ENCODE measurements around the gene GADD45GIP1.
A peak's percentile ranks its signal among the peaks of the same experiment; 100 is the strongest.

Gene GADD45GIP1

DNA sequence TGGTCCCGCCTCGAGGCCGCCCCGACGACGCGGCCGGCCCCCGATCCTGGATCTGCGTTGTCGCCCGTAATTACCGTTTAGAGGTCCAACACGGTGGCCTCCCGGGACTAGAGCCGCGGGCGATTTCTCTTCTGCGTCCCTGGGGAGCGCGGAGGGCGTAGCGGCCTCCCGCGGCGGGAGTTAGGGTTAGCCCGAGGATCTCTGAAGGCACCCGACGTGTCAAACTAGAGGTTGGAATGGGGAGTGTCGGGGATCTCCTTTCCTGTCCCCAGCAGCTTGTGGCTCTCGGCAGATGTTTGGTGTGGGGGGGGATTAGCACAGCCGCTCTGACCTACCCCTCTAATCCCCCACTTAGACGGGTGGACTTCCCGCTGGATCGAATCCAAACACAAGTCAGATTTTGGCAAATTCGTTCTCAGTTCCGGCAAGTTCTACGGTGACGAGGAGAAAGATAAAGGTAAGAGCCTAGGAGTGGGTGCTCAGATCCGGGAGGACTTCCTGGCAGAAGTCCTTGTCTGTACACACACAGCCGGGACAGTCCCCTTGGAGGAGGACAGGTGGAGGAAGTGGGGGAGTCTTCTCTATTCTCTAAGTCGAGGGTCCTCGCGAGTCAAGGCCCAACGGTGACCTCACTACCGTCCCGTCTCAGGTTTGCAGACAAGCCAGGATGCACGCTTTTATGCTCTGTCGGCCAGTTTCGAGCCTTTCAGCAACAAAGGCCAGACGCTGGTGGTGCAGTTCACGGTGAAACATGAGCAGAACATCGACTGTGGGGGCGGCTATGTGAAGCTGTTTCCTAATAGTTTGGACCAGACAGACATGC lies 18.0 kb downstream of the GADD45GIP1 start:
- Histone ChIP-seq H3K4me3 (ENCODE audit: insufficient read depth in 1 of 2, low read depth in 1 of 2, low read length in 2 of 2) (peak overlapping the region; percentile 98 to 99), H3K14ac (ENCODE audit: low read length in 2 of 2) (peak overlapping the region; percentile 98), H4K91ac (ENCODE audit: low read length) (peak overlapping the region; percentile 97), H3K9ac (ENCODE audit: low read length) (peak overlapping the region; percentile 97), H2BK12ac (ENCODE audit: low read length in 2 of 2) (peak overlapping the region in 1 of 2 experiments; percentile 10), H3K23ac (ENCODE audit: low read length in 2 of 2) (peak overlapping the region in 1 of 2 experiments; percentile 66), H3K4me2 (ENCODE audit: low read length, poor library complexity, severe bottlenecking) (peak overlapping the region; percentile 70), H3K79me1 (replicated peaks; ENCODE audit: low read length, poor library complexity, severe bottlenecking) (no peaks in the 10 kb centered on the region), H3K9me3 (ENCODE audit: control insufficient read depth, low read length) (no peaks in the 10 kb centered on the region), H2AFZ (ENCODE audit: low read depth, low read length) (no peak overlapping the region), H3K18ac (ENCODE audit: low read depth in 1 of 2, low read length in 2 of 2) (peak overlapping the region; percentile 88 to 99), H4K8ac (ENCODE audit: low read length) (peak overlapping the region; percentile 93), H3K4ac (ENCODE audit: low read depth in 1 of 2, low read length in 2 of 2) (peak overlapping the region; percentile 90 to 96), H3K36me3 (ENCODE audit: control insufficient read depth in 1 of 2, insufficient read depth in 2 of 2, low read depth in 1 of 2, low read length in 2 of 2) (peaks cover 40 to 45% of the 10 kb centered on the region in 2 experiments), H3K27ac (ENCODE audit: low read length, poor library complexity, severe bottlenecking) (peak overlapping the region; percentile 73), H2BK5ac (ENCODE audit: low read depth, low read length, poor library complexity, severe bottlenecking) (peak overlapping the region; percentile 71), H3K4me1 (ENCODE audit: control insufficient read depth, insufficient read depth, low read depth, low read length) (peaks cover 32% of the 10 kb centered on the region), H2BK120ac (ENCODE audit: low read depth, low read length) (peak overlapping the region; percentile 9), H2AK5ac (ENCODE audit: low read length, severe bottlenecking) (peak overlapping the region; percentile 78), H3K27me3 (ENCODE audit: control insufficient read depth in 1 of 2, insufficient read depth in 1 of 2, low read length in 2 of 2) (no peaks in the 10 kb centered on the region), H2BK15ac (ENCODE audit: low read depth, poor library complexity, severe bottlenecking) (peak overlapping the region; percentile 34)
- DNase-seq: peak; percentile 58
- 1% methylated on average over 50 of the region's 54 CpGs for WGBS

- Histone ChIP-seq H3K23ac (ENCODE audit: low read length in 2 of 2) (peak within 1 kb of the TSS in 1 of 2 experiments; percentile 66), H3K27ac (ENCODE audit: low read length, poor library complexity, severe bottlenecking) (peak within 1 kb of the TSS; percentile 73), H2BK15ac (ENCODE audit: low read depth, poor library complexity, severe bottlenecking) (peak within 1 kb of the TSS; percentile 34), H3K4me1 (ENCODE audit: control insufficient read depth, insufficient read depth, low read depth, low read length) (peaks cover 33% of the 10 kb centered on the region), H3K9ac (ENCODE audit: low read length) (peak within 1 kb of the TSS; percentile 97), H3K4ac (ENCODE audit: low read depth in 1 of 2, low read length in 2 of 2) (peak within 1 kb of the TSS; percentile 90 to 96), H3K27me3 (ENCODE audit: control insufficient read depth in 1 of 2, insufficient read depth in 1 of 2, low read length in 2 of 2) (no peaks in the 10 kb centered on the region), H2BK5ac (ENCODE audit: low read depth, low read length, poor library complexity, severe bottlenecking) (peak within 1 kb of the TSS; percentile 71), H3K36me3 (ENCODE audit: control insufficient read depth in 1 of 2, insufficient read depth in 2 of 2, low read depth in 1 of 2, low read length in 2 of 2) (peaks cover 32 to 37% of the 10 kb centered on the region in 2 experiments), H3K4me3 (ENCODE audit: insufficient read depth in 1 of 2, low read depth in 1 of 2, low read length in 2 of 2) (peak within 1 kb of the TSS; percentile 98 to 99), H3K18ac (ENCODE audit: low read depth in 1 of 2, low read length in 2 of 2) (peak within 1 kb of the TSS; percentile 88 to 99), H2AFZ (ENCODE audit: low read depth, low read length) (peak within 1 kb of the TSS; percentile 87), H3K4me2 (ENCODE audit: low read length, poor library complexity, severe bottlenecking) (peak within 1 kb of the TSS; percentile 99), H3K79me1 (replicated peaks; ENCODE audit: low read length, poor library complexity, severe bottlenecking) (no peaks in the 10 kb centered on the region), H4K91ac (ENCODE audit: low read length) (peak within 1 kb of the TSS; percentile 97), H4K8ac (ENCODE audit: low read length) (peak within 1 kb of the TSS; percentile 93), H3K9me3 (ENCODE audit: control insufficient read depth, low read length) (no peaks in the 10 kb centered on the region), H3K14ac (ENCODE audit: low read length in 2 of 2) (peak within 1 kb of the TSS; percentile 98), H2BK12ac (ENCODE audit: low read length in 2 of 2) (peak within 1 kb of the TSS; percentile 44 to 87), H2BK120ac (ENCODE audit: low read depth, low read length) (peak within 1 kb of the TSS; percentile 45), H2AK5ac (ENCODE audit: low read length, severe bottlenecking) (peak within 1 kb of the TSS; percentile 78)
- peak; percentile 100 for DNase-seq
- WGBS: under 1% methylated on average over 62 of the region's 63 CpGs
Observed at GRCh38 chr19:12937927-12938778, 18.9 kb downstream of the GADD45GIP1 start, which contains the start of gene CALR. TSS of gene CALR (plus strand) at chr19:12938609. CDS start at chr19:12938680, 71 bp downstream.

DNA sequence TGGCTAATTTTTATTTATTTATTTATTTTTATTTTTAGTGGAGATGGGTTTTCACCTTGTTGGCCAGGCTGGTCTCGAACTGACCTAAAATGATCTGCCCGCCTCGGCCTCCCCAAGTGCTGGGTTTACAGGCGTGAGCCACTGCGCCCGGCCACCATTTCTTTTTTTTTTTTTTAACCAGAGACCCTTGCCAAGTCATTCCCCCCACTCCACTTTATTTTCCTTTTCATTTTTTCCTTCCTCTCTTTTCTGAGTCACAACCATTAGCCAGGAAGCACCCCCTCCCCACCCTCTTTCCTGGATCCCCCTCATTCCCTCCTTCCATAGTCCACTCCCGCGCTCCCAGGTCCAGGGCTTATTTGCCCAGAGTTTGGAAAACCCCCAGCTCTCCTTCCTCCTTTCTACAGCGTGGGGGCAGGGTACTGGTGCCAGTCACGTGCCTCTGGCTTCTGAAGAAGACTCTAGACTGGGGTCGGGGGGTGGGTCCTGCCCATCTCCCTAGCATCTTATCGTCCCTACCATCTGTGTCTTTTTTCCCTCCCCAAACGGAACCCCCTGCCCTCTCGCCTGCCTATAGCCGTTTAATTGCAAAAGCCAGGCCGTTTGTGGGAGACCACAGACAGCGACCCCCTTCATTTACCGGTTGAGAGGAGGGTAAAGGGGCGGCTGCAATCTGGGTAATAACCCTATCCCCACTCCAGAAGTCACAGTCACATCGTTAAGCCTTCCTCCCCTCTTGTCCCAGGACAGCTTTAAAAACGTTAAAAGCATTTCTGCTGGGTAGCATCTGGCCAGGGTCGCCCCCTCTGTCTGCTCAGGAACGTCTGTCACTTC lies 19.7 kb downstream of the GADD45GIP1 start:
- H3K27ac ChIP-seq (ENCODE audit: low read length, poor library complexity, severe bottlenecking): peak overlapping the region; percentile 21
- no peaks in the 10 kb centered on the region for H3K9me3 ChIP-seq (ENCODE audit: control insufficient read depth, low read length)
- H2BK120ac ChIP-seq (ENCODE audit: low read depth, low read length): peak overlapping the region; percentile 45
- WGBS: 32% methylated on average over 22 of the region's 23 CpGs
- H4K8ac ChIP-seq (ENCODE audit: low read length): peak overlapping the region; percentile 77
- peak overlapping the region in 1 of 2 experiments; percentile 40 for H3K4ac ChIP-seq (ENCODE audit: low read depth in 1 of 2, low read length in 2 of 2)
- no peak overlapping the region for H3K23ac ChIP-seq (ENCODE audit: low read length in 2 of 2)
- H2BK15ac ChIP-seq (ENCODE audit: low read depth, poor library complexity, severe bottlenecking): no peak overlapping the region
- peak overlapping the region; percentile 20 for H2AK5ac ChIP-seq (ENCODE audit: low read length, severe bottlenecking)
- no peak overlapping the region for H3K14ac ChIP-seq (ENCODE audit: low read length in 2 of 2)
- H3K4me2 ChIP-seq (ENCODE audit: low read length, poor library complexity, severe bottlenecking): peak overlapping the region; percentile 99
- H3K79me1 ChIP-seq (replicated peaks; ENCODE audit: low read length, poor library complexity, severe bottlenecking): no peaks in the 10 kb centered on the region
- H2BK5ac ChIP-seq (ENCODE audit: low read depth, low read length, poor library complexity, severe bottlenecking): no peak overlapping the region
- H3K18ac ChIP-seq (ENCODE audit: low read depth in 1 of 2, low read length in 2 of 2): peak overlapping the region; percentile 40 to 80
- H3K4me3 ChIP-seq (ENCODE audit: insufficient read depth in 1 of 2, low read depth in 1 of 2, low read length in 2 of 2): peak overlapping the region; percentile 43 to 98
- peaks cover 25 to 30% of the 10 kb centered on the region in 2 experiments for H3K36me3 ChIP-seq (ENCODE audit: control insufficient read depth in 1 of 2, insufficient read depth in 2 of 2, low read depth in 1 of 2, low read length in 2 of 2)
- peak overlapping the region; percentile 78 for H4K91ac ChIP-seq (ENCODE audit: low read length)
- peak overlapping the region; percentile 87 for H2AFZ ChIP-seq (ENCODE audit: low read depth, low read length)
- H3K9ac ChIP-seq (ENCODE audit: low read length): peak overlapping the region; percentile 97
- peak overlapping the region; percentile 44 to 45 for H2BK12ac ChIP-seq (ENCODE audit: low read length in 2 of 2)
- H3K27me3 ChIP-seq (ENCODE audit: control insufficient read depth in 1 of 2, insufficient read depth in 1 of 2, low read length in 2 of 2): no peaks in the 10 kb centered on the region
- peaks cover 34% of the 10 kb centered on the region for H3K4me1 ChIP-seq (ENCODE audit: control insufficient read depth, insufficient read depth, low read depth, low read length)
- peak; percentile 55 for DNase-seq

All from mesenchymal stem cell (in vitro differentiated cells and primary cell).